Dermis microvascular lymphatic vessel endothelial cell (primary cell): ENCODE measurements around the gene HDHD3. TPM values are rescaled to one million over a fixed set of nuclear protein-coding genes. Genes with fewer than 3 reads are reported as not detected.
"Not testable (repeated sequence)": the region's sequence is repeated elsewhere in the genome, so short reads cannot be mapped to it uniquely, and the experiment has no call there.

Source experiments
- DNase-seq, 2 donors: peaks; one replicate each; pipeline versions ENCODE4 v3.0.0 to v3.0.0-alpha.2; 2010; ENCODE audit warnings: low read depth in 2 of 2
- total RNA-seq: library from RNA; depleted of rRNA; stranded (reverse); fragments of >200 nt; gene quantifications from 2 replicates; pipeline ENCODE4 v1.2.1, GENCODE V29; 2014

The HDHD3 gene
- 4.5 and 11.9 TPM in 2 replicates for total RNA-seq

- DNase-seq = peak; percentile 24 to 70
Observed at GRCh38 chr9:113376634-113377567, at the start of gene HDHD3. Gene HDHD3, minus strand, starts transcription at chr9:113376986. Its CDS starts 2,632 bp downstream, at chr9:113374354.

DNA sequence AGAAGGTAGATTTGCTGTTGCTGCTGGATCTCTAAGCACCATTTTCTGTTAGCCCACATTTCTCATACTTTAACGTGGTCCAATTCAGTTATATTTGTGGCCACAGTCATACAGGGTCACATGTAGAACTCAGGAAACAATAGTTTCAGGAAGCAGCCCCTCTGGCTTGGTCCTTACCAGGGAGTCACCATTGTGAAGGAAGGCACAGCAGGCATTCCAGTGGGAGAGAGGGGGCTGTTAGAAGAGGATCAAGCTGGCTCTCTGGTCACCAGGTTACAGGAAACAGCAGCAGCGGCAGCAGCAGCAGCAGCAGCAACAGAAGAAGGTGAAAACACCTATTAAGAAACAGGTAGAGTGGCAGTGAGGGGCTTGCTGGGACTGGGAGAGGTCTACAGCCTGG, 48.3 kb upstream of the HDHD3 start:
- DNase-seq = peak in 1 of 2 donors; percentile 41

DNA sequence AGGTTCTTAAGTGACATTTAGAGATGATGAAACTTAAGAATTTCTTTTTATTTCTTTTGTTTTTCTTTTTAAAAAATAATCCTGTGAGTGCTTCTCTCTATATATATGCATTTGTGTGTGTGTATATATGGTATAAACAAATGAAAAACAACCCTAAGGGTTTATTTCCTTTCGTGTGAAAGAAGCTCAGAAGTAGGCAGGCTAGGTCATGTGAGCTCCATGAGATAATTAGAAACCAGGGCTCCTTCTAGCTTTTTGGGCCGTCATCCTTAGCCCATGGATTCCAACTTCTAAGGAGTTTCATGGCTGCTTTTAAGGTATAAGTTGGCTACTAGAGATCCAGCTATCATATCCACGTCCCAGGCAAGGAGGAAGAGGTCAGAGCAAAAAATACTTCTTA, 44.9 kb upstream of the HDHD3 start:
- no peak for DNase-seq

DNA sequence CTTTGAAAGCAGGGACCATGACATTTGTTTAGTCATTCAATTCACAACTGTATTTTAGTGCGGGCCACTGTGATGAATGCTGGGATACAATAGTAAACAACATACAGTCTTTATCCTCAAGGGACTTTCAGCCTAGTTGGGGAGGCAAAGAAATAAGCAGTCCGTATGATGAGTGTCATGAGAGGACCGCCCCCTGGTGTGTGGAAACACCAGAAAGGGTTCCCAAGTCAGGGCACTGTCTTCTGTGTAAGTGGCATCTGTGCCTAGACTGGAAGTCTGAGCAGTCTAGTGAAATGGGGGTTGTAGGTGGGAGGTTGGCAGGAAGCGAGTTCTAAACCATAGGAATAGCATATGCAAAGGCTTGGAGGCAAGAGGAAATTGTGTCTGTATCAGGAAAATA, 40.6 kb upstream of the HDHD3 start:
- DNase-seq = no peak

GRCh38 chr9:113416149-113416721, 39.4 kb upstream of the HDHD3 start:
- no peak for DNase-seq

DNA sequence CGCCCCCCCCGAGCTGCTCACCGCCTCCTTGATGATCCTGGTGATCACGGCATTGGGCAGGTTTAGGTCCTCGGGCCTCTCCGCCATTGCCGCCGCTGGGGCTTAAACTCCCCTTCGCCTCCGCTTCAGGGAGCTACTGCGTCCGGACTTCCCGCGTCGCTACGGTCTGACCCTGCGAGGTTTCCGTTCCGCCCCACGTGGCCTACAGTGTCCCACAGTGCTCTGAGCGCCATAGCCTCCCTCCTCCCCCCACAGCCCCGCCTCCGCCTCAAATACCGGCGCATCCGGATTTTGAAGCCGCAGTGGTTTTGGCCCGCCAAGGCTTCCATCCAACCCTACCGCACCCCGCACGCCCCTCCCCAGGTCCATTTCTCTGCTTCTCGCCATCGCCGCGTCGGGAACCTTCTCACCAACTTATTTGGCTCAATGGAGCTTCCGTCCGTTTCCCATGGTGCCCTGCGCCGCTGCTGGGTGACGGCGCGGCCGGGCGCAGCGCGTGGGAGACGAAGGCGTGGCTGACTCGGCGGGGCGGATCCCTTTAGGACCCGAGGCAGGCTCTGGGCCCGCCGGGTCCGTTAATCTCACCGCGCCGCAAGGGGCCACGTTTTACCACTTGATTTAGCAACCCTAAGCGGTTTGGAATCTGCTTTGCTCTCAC, 33.5 kb upstream of the HDHD3 start, which contains the start of the genes C9orf43 and POLE3:
TSS of gene C9orf43 (plus strand) at position 541 of the 658 bp plus-strand sequence. CDS start 2,747 bp downstream, outside the sequence.
TSS of gene POLE3 (minus strand) at position 469 of the 658 bp plus-strand sequence. CDS start at position 87, 382 bp downstream.
- DNase-seq = peak; percentile 88 to 97

DNA sequence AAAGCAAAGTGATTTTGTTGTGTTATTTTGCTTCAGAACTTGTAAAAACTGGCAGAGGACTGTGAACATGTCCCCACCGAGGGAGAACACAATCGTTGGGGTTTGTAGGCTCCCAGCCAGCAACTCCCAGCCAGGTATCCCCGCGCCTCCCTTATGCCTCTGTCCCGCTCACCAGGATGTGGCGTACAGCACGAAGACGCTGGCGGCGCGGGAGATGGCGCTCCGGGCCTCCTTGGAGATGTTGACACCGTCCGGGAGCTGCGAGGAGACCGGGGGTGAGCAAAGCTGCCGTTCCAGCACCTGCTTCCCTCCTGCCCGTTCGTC, 33.1 kb upstream of the HDHD3 start:
- DNase-seq = no peak

- no peak for DNase-seq
Observed at GRCh38 chr9:113409481-113409880, 32.7 kb upstream of the HDHD3 start.

GRCh38 chr9:113406873-113407511, 30.2 kb upstream of the HDHD3 start:
- peak; percentile 68 to 77 for DNase-seq

DNA sequence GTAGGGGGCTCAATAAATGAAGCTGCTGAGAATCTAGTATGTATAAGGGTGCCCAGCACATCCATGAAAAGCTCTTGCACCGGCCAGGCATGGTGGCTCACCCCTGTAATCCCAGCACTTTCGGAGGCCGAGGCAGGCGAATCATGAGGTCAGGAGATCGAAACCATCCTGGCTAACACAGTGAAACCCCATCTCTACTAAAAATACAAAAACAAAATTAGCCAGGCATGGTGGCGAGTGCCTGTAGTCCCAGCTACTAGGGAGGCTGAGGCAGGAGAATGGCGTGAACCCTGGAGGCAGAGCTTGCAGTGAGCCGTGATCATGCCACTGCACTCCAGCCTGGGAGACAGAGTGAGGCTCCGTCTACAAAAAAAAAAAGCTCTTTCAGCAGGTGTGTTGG, 29.6 kb upstream of the HDHD3 start:
- DNase-seq = not testable (repeated sequence)

- DNase-seq = no peak
Observed at GRCh38 chr9:113403646-113404045, 26.9 kb upstream of the HDHD3 start.

GRCh38 chr9:113401027-113401792, 24.4 kb upstream of the HDHD3 start, which contains the start of gene ALAD:
Gene ALAD, minus strand, starts transcription at chr9:113401284. Its CDS starts 7,725 bp downstream, at chr9:113393559.
- DNase-seq = peak; percentile 93 to 99

DNA sequence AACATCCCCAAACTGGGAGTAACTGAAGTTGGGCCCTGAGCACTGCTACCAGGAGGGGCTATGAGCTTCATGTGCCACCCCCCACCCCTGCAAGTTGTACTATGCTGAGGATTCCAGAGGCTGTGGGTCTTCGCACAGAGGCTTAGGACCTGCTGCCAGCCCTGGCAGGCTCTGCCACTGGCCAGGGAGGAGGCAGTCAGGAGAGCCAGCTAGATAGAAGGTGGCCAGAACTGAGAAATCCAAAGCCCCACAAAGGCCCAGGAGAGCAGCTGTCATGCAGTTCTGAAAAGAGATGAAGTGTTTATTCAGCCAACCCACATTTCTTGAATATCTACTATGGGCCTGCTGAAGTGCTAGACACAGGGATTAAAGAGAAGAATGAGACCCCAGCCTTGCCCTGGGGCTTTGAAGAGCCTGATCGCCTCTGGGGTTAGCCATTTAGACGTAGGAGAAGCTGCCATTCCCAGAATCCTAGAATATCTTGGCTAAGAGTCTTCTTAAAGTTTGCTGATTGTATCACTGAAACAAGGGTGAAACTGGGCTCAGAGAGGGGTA, 22.9 kb upstream of the HDHD3 start:
- DNase-seq = no peak

DNA sequence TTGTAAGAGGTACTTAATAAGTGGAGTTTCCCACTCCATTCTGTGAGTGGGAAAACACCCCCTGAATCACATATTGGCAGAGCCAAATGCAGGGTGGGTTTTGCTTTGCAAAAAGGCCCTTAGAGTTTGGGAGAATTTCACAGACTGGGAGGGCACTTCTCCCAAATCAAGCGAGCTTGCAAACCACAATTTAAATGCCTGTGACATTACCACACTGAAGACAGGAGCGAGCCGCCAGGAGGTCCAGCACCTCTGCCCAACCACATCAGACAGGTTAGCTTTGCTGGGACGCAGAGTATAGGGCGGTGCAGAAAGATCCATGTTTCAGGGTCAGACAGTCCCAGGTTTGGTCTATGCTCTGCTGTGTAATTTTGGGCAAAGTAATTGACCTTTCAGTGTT, 22.0 kb upstream of the HDHD3 start:
- no peak for DNase-seq

- no peak for DNase-seq
Observed at GRCh38 chr9:113397203-113397631, 20.4 kb upstream of the HDHD3 start.

GRCh38 chr9:113395000-113395861, 18.4 kb upstream of the HDHD3 start:
- no peak for DNase-seq

GRCh38 chr9:113393281-113393680, 16.5 kb upstream of the HDHD3 start:
- DNase-seq = no peak

DNA sequence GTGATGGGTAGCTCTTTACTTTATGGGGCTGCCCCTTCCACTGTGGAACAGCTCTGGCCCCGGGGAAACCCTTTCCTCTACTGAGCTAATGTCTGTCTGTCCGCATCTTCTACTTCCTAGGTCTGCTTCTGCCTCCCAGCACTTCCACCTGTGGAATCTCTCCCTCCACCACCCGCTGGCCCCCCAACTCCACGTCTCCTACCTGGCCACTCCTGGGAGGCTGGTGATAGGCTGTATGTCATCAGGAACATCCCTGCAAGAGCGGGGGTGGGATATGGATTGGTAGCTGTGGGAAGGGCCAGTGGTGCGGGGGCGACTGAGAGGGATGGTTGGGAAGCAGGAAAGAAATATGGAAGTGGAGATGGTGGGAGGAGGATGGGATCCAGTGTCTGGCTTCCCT, 15.1 kb upstream of the HDHD3 start:
- no peak for DNase-seq

DNA sequence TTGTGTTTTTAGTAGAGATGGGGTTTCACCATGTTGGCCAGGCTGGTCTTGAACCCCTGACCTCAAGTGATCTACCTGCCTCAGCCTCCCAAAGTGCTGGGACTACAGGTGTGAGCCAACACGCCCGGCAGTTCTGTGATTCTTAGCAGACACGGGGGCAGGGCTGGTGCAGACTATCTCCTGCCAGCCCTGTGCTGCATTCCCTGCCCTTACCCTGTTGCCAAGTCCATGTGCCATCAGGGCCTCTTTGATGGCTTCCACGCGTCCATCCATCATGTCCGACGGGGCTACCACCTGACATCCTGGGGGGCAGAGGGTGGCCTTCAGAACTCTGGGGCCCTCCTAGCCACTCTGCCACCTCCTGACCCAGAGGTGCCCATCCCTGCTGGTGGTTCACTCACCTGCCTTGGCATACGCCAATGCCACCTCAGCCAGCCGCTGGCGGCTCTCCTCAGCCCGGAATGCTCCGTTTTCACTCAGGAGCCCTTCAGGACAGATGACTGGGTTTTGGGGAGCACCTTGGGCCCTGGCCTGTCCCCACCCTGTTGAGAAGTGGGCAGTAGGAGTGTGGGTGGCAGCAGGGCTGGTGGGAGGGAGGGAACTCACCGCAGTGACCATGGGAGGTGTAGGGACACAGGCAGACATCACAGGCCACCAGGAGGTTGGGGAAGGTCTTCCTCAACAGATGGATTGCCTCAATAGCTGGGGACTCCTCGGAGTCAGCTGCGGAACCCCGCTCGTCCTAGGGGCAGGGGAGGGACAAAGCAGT, 13.6 kb upstream of the HDHD3 start:
- DNase-seq = no peak
